Skin of body (tissue), 2 donors: Measurements from ENCODE around the gene TULP4. TPM values are rescaled to one million over a fixed set of nuclear protein-coding genes. Genes with fewer than 3 reads are reported as not detected.
"Not testable (repeated sequence)": the region's sequence is repeated elsewhere in the genome, so short reads cannot be mapped to it uniquely, and the experiment has no call there.

Experiments
- DNase-seq: peaks from one replicate; lab custom pipeline; 2025; lab: John Stamatoyannopoulos, UW
- total RNA-seq: library from RNA; depleted of rRNA; stranded (reverse); fragments of >200 nt; gene quantifications from one replicate; pipeline ENCODE4 v1.2.3, GENCODE V29; 2014

Gene TULP4
- total RNA-seq, 1 donor from 2014 or later, result 135 TPM

DNA sequence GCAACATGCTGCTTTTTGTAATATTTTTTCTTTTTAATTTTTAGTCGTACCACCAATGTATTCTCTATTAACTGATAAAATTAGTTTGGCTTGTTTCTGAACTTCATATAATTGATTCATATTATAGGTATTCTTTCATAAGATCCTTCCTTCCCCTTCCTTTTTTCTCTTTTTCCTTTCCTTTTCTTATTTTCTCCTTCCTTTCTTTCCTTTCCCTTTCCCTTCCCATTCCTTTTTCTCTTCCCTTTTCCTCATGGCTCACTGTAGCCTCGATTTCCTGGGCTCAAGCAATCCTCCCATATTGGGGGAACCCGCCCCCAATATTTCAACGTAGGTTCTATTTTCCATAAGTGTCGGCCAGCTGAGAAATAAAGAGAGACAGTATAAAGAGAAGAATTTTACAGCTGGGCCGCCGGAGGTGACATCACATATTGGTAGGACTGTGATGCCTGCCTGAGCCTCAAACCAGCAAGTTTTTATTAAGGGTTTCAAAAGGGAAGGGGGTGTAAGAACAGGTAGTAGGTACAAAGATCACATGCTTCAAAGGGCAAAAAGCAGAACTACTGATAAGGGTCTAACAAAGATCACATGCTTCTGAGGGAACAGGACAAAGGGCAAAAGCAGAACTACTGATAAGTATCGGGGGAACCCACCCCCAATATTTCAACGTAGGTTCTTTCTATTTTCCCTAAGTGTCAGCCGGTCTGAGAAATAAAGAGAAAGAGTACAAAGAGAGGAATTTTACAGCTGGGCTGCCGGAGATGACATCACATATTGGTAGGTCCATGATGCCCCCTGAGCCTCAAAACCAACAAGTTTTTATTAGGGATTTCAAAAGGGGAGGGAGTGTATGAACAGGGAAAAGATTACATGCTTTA is 16.1 kb upstream of the TULP4 start:
- DNase-seq, result not testable (repeated sequence)

DNA sequence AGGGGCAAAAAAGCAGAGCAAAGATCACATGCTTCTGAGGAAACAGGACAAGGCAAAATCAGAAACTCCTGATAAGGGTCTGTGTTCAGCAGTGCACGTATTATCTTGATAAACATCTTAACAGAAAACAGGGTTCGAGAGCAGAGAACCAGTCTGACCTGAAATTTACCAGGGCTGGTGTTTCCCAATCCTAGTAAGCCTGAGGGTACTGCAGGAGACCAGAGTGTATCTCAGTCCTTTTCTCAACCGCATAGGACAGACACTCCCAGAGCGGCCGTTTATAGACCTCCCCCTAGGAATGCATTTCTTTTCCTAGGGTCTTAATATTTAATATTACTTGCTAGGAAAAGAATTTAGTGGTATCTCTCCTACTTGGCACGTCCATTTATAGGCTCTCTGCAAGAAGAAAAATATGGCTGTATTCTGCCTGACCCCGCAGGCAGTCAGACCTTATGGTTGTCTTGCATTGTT is 15.4 kb upstream of the TULP4 start:
- not testable (repeated sequence) for DNase-seq

DNA sequence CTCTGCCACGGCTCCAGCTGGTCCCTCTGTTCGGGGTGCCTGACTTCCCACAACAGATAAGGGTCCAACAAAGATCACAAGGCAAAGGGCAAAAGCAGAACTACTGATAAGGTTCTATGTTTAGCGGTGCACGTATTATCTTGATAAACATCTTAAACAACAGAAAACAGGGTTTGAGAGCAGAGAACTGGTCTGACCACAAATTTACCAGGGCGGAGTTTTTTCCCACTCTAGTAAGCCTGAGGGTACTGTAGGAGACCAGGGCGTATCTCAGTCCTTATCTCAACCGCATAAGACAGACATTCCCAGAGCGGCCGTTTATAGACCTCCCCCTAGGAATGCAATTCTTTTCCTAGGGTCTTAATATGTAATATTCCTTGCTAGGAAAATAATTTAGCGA is 14.6 kb upstream of the TULP4 start:
- not testable (repeated sequence) for DNase-seq

DNA sequence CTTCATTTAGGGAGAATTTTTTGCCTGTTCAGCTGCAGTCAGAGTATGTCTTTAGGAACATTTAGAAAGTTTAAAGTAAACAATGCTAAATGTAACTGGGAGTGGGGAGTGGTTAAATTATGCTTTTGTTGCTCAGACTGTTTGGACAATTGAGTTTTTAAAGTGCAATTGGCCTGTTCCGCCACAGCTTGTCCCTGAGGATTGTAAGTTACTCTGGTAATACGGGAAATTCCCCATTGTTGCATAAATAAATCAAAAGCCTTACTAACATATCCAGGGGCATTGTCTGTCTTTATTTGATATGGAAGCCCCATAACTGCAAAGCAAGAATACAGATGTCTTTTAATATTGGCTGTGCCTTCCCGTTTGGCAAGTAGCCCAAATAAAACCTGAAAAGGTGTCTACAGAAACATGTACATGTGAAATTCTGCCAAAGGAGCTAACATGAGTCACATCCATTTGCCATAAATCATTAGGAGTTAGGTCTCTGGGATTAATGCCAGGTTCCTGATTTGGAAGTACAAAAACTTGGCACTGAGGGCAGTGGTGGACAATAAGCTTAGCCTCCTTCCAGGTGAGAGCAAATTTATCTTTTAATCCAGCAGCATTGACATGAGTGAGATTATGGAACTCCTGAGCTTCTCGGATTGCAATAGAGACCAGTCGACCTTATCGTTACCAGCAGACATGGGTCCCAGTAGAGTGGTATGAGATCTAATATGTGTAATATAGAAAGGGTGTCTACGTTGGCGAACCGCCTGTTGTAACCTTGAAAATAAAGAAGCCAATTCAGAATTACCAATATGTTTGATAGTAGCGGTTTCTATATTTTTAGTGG is 11.7 kb upstream of the TULP4 start:
- DNase-seq, result peak; percentile 42

DNA sequence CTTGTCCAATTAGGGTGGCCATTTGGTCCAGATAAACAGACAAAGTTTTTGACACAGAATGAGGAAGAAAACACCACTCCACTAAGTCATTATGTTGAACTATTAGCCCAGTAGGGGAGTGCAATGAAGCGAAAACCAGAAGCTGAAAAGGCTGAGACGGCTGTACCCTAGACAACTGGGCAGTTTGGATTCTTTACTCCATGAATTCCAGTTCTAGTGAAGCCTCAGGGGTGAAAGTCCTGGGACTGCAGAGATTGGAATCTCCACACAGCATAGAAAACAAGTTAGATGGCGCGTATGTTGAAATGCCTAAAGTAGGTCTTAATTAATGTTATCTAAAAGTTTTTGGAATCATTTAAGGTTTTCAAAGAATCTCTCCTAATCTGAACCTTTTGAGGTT is 10.7 kb upstream of the TULP4 start:
- not testable (repeated sequence) for DNase-seq

DNA sequence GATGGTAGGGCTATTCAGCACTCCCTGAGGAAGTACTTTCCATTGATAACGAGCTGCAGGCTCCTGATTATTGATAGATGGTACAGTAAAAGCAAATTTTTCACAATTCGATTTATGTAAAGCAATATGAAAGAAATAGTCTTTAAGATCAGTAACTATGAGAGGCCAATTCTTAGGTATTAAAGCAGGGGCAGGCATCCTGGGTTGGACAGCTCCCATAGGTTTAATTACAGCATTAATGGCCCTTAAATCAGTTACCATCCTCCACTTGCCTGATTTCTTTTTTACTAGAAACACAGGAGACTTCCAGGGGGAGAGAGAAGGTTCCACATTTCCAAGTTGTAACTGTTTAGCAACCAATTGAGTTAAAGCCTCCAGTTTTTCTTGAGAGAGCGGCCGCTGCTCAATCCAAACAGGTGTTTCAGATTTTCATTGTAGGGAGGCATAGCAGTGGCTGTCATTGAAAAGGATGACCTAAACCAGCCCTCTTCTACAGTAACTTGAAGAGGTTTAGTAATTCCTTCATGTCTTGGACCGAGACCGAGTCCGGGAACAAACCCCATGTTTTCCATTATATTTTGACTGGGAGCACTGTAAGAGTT is 10.0 kb upstream of the TULP4 start:
- DNase-seq, result not testable (repeated sequence)

DNA sequence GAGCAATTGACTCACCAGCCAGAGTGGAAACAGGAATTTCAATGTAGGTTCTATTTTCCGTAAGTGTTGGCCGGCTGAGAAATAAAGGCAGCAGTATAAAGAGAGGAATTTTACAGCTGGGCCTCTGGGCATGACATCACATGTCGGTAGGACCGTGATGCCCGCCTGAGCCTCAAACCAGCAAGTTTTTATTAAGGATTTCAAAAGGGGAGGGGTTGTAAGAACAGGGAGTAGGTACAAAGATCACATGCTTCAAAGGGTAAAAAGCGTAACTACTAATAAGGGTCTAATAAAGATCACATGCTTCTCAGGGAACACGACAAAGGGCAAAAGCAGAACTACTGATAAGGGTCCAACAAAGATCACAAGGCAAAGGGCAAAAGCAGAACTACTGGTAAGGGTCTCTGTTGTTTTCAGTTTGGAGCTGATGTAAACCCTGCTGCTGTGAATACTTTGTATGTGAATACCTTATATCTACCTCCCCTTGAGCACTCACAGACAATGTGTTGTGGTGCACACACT is 9.0 kb upstream of the TULP4 start:
- no peak for DNase-seq

DNA sequence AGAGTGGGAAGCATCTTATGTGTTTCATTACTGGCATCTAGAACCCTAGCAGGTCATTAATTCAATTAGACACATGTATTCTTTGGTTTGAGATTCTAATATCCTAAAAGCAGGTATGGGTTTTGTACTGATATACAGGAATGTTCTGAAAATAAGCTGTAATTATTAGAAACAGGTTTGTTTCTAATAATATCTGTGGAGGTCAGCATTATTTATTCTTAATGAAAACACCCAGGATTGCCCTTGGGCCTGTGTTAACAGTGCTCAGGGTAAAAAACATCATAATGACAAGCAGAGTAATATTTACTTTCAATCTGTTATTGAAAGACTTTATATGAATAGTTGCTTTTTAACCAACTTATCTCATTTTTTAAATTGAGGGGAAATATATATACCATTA is 8.0 kb upstream of the TULP4 start:
- no peak for DNase-seq

DNA sequence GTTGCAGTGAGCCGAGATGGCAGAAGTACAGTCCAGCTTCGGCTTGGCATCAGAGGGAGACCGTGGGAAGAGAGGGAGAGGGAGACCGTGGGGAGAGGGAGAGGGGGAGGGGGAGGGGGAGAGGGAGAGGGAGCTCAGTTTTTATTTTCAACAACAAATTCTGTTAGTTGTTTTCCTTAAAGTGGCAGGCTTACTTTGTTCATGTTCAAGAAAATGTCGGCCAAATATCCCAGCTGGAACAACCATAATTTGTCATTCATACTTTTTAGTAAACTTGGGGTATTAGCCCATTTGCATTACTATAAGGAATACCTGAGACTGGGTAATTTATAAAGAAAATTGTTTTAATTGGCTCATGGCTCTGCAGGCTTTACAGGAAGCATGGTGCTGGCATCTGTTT is 2.5 kb upstream of the TULP4 start:
- DNase-seq, result no peak

DNA sequence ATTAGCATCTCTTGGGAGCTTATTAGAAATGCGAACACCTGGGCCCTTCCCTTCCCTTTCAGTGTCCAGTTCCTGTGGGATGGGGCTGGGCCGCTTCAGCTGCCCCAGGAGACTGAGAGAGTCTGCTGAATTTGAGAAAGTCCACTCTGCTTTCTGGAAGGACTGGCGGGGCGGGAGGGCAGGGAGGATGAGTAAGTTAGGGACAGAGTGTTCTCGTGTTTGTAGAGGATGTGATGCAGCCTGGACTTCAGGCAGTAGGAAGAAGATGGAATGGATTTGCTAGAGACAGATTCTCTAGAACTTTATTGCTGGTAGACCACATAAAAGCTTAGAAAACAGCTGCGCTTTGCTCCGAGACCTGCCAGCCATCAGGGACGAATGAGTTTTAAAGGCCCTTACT is 1.1 kb upstream of the TULP4 start:
- no peak for DNase-seq

DNA sequence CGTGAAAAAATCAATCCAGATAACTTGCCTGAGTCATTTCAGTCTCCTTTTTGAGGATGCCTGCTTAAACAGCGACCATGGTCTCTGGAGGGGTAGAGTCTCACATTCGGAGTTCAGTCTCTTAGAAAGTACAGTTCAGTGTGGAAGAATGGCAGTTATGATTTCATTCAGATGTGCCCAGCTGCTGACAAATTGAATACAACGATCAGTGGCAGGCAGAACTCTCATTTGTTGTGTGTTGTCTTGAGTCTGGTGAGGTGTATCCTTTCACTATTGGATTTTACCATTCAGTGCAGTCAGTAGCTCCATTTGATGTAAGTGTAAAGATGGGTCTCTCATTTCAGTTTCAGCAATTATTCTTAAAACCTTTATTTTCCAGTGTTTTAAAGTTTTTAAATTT is 639 bp upstream of the TULP4 start:
- no peak for DNase-seq

DNA sequence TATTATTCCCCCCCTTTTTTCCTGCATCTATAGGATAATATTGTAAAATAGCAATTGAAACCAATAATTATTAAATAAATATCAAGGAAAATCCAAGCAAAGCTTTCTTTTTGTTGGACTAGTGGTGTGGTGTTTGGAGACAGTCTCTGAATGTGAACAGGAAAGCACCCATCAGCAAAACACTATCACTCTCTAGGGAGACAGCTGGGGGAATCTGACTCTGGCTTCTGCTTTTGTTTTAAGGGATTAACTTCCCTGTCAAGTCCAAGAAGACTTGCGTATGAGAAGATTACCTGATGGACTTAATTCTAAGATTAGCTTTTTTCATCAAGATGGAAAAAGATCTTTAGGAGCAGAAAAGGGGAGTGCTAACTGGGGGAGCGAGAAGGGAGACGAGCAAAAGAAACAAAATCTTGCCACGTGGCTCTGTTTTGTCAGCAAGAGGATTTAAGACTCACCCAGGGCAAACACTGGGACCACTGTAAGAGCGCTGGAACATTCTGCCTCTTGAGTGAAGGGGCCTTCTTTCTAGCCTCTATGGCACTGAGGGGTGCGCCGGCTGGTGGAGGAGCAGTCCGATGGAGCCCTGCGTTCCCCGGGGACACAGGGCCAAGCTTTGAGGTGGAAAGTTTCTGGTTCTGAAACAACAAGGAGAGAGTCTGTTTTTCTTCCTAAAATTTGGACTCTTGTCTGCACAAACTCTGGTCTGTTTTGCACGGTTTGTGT is 570 bp downstream of the TULP4 start:
- no peak for DNase-seq

DNA sequence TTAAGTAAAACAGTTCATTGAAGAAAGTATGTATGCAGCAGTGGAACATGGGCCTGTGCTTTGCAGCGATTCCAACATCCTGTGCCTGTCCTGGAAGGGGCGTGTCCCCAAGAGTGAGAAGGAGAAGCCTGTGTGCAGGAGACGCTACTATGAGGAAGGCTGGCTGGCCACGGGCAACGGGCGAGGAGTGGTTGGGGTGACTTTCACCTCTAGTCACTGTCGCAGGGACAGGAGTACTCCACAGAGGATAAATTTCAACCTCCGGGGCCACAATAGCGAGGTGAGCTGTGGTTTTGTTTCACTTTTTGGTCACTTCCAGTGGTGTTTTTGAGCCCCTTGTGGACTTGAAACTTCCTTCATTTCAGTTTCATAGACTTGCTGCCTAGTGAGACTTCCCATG is 1.7 kb downstream of the TULP4 start:
- no peak for DNase-seq

DNA sequence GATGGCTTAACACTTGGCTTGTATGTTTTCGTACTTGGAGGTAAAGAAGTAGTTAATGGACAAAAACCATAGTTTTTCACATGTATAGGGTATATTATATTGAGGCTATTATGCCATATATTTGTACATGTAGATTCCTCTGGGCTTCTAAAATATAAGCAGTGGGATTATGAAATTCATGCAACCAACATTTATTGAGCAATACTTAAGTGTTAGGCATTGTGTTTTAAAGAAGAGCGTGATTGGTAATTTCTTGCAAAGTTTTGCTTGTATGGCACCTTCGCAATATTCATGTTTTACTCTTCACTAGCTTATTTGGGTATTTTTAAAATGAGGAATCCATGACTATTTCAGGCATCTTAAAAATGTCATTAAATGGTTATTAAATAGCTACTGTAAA is 2.5 kb downstream of the TULP4 start:
- DNase-seq, result no peak

DNA sequence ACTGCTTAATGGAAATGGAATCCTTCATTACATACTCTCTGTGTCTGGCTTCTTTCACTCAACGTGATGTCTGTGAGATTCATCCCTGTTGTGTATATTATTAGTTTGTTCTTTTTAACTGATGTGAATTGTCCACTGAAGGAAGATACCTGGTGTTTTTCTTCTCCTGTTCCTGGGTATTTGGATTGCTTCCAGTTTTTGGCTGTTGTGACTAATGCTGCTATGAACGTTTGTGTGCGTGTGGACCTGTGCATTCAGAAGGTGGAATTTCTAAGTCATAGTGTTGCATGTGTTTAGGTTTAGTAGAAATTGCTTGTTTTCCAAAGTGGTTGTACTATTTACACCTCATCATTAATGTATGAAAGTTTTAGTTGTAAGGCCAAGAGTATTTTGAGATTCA is 3.8 kb downstream of the TULP4 start:
- no peak for DNase-seq

DNA sequence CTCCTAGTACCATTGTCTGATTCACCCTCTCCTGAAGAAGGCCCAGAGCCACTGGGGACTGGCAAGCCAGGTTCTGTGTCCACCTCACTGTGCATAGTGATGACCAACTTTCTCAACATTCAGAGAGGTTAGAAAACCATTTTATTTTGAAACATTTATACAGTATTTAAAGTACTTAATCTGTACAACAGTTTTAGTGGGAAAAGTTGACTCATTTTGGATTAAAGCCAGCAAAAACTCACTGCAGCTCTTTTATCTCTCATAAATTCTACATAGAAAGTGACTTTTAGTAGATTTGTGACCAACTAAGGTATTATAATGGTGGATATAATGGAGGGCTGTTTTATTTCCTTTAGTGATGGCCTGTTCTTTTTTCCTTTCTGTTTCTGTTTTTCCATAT is 9.7 kb downstream of the TULP4 start:
- DNase-seq, result no peak

DNA sequence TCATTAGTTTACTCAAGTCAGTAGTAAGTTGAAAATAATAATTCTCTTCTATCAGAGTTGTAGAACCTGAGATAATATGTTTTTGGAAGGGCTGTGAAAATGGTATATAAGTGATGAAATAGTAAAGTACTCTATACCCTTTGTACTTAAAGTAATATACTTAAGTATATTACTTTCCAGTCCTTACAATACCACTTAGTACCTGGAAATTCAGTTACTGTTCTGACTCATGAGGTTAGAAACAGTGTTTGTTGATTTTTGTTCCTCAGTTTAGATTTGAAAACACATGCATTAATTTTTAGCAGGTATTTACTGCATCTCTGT is 10.1 kb downstream of the TULP4 start:
- no peak for DNase-seq

DNA sequence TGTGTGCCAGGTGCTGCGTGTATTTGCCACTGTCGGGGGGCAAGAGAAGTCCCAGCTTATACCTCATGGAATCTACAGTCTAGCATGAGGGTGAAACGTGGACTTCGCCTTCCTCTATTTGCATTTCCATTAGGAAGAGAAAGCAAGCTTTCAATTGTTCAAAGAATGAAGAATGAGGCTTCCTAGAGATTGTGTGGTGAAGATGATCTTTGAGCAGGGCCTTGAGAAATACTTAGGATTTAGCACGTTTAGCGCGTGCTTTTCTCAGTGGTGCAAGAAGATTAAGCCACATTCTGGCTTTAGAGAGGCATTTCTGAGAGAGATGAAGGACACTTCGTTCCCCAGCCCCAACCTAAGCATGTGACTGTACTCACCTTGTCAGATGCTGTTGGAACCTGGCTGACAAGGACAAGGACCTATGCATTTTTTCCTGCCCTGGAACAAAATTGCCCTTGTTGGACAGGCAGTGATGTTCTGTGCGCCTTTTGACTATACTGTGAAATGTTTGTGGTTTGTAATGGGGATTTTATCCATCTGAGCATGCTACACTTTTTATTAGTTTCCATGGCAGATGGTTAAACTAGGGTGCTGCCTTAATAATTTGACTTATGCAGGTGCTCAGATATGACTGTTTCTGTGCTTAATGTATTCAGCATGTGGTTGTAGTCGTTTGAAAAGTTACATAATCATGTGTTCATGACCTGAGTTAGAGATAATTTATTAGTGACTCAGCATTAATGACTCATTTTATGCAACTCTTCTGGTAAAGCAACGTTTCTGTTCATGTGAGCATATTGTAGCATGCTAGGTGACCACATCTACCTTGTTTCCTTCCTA is 10.7 kb downstream of the TULP4 start:
- DNase-seq, result no peak

DNA sequence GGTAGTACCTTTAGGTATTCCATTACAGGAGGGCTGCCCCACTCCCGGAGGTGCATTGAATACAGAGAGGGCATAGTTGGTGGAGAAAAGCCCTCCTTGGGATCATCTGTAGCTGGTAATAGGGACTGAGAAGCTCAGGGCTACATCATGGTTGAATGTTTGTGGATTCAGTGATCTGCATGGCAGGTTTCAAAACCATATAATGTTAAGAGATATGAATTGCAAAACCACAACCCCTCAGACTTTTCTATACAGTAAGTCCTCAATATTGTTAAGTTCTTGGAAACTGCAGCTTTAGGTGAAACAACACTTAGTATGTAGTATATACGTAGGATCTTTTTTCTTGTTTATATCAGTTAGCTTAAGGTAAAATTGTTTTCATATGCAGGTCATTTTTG is 11.3 kb downstream of the TULP4 start:
- DNase-seq, result no peak

DNA sequence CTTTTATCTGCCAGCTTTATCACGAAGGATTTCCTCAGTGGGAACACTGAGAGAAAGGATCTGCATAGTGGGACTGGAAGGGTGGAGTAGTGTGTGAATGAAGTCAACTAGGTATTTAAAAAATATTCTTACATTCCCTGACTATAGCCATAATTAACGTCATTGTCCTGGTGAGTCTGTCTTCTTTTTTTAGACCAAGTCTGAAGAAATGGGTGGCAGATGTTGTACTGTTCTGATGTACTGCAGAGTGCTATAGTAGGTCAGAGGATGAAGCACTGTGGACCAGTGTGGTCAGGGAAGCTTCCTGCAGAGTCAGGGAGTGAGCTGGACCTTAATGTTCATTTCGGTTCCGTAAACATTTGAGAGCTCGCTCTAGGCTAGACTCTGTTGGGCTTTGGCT is 11.9 kb downstream of the TULP4 start:
- DNase-seq, result no peak
